Adipocyte (in vitro differentiated cells): Measurements from ENCODE around the gene IFIT1B.
"Not testable (repeated sequence)": the region's sequence is repeated elsewhere in the genome, so short reads cannot be mapped to it uniquely, and the experiment has no call there.

Source experiments
- DNase-seq: peaks from one replicate; pipeline ENCODE4 v3.0.0-alpha.2; 2015; ENCODE audit warnings: low read depth
- H3K27me3 ChIP-seq: replicated peaks from 2 replicates; pipeline ENCODE4 v1.7.0; 2013; ENCODE audit warnings: mild to moderate bottlenecking, low read length, moderate library complexity; ENCODE audit not compliant: control insufficient read depth, insufficient read depth
- H3K36me3 ChIP-seq: 2 replicates; pipeline ENCODE4 v1.7.0; 2013; ENCODE audit warnings: low read length, mild to moderate bottlenecking, moderate library complexity; ENCODE audit not compliant: control insufficient read depth, insufficient read depth, severe bottlenecking
- H3K4me1 ChIP-seq: 2 replicates; pipeline ENCODE4 v1.7.0; 2013; ENCODE audit warnings: mild to moderate bottlenecking, low read length, moderate library complexity; ENCODE audit not compliant: control insufficient read depth, insufficient read depth
- H3K4me3 ChIP-seq: 2 replicates; pipeline ENCODE4 v1.7.0; 2013; ENCODE audit warnings: mild to moderate bottlenecking, low read length, moderate library complexity
- H3K9ac ChIP-seq: 2 replicates; pipeline ENCODE4 v1.7.0; 2013; ENCODE audit warnings: mild to moderate bottlenecking, low read length, moderate library complexity
- H3K9me3 ChIP-seq: 2 replicates; pipeline ENCODE4 v1.7.0; 2013; ENCODE audit warnings: mild to moderate bottlenecking, low read length, moderate library complexity; ENCODE audit not compliant: control insufficient read depth

The IFIT1B gene, protein sequence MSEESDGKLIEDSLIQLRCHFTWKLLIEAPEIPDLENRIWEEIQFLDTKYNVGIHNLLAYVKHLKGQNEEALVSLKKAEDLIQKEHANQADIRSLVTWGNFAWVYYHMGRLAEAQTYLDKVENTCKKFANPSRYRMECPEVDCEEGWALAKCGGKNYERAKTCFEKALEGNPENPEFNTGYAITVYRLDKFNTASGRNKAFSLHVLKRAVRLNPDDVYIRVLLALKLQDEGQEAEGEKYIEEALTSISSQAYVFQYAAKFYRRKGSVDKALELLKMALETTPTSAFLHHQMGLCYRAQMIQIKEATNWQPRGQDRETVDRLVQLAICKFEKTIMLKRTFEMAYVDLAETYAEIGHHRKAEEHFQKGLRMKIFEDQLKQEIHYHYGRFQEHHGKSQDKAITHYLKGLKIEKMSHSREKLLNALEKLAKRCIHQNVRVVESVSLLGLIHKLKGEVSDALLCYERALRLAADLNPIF

DNA sequence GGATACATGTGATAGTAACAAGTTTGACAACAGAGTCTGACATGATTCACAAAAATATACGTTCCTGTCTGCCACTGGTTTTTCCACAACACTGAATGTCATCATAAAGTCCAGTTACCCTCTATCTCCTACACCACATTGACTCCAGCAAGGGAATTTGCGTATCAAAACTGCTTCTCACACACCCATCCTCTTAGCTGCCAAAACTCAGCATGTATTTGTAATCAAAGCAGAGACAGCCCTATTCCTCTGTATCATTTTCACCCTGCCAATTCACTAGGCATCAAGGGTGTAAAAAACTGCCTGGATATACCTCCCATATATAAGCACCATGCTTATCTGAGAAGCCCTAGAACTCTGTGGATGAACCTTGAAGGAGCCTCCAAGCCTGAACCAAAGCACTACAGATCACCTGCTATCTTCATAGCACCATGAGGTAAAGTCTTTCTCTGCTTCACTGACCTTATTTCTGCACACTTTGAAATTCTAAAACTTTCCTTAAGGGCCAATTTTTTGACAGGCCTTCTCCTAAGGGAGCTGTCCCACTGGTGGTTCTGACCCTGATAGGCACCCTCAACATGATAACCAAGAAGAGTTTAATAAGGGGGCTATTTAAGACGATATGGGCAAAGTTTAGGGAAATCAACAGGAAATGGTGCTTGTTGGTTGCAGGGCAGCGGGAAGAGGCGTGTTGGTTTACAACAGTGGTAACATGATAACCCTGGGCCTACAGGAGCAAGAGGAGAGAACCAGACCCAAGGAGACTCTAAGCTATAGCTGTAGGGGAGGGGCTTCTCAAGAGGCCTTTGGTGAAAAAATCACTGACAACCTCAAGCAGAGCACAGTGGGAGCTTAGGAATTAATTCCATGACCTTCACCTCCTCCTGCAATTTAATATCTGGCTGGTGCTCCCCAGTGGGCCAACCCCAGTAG is at the start of gene IFIT1B:
TSS of gene IFIT1B (plus strand) at position 352 of the 933 bp plus-strand sequence. CDS start at position 432, 80 bp downstream.
- Histone ChIP-seq H3K36me3 (no peaks in the 10 kb centered on the region), H3K27me3 (no peaks in the 10 kb centered on the region), H3K9me3 (no peaks in the 10 kb centered on the region), H3K4me1 (peaks cover 19% of the 10 kb centered on the region), H3K4me3 (no peak within 1 kb of the TSS), H3K9ac (no peak within 1 kb of the TSS)
- DNase-seq, result no peak

DNA sequence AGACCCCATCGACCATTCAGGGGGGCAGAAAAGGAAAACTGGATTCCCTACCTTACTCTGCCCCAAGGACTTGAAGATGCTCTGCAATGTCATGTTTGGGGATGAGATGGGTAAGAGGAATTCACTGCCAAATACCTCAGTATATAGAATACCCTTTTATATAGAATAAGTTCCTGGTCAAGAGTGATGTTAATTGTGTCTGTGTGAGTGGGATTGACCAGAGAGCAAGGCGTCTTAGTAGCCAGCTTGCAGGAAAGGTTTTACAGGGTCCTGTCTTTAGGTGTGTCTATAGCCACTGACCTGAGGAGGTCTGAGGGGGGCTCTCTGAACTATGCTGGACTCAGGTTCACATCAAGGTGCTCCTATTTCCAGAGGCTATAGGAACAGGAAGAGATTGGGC is 48.7 kb upstream of the IFIT1B start:
- no peaks in the 10 kb centered on the region for H3K27me3 ChIP-seq
- no peaks in the 10 kb centered on the region for H3K9me3 ChIP-seq
- H3K9ac ChIP-seq, result peak overlapping the region; percentile 88
- H3K4me3 ChIP-seq, result peak overlapping the region; percentile 84
- peaks cover 34% of the 10 kb centered on the region for H3K4me1 ChIP-seq
- no peaks in the 10 kb centered on the region for H3K36me3 ChIP-seq
- DNase-seq, result no peak

DNA sequence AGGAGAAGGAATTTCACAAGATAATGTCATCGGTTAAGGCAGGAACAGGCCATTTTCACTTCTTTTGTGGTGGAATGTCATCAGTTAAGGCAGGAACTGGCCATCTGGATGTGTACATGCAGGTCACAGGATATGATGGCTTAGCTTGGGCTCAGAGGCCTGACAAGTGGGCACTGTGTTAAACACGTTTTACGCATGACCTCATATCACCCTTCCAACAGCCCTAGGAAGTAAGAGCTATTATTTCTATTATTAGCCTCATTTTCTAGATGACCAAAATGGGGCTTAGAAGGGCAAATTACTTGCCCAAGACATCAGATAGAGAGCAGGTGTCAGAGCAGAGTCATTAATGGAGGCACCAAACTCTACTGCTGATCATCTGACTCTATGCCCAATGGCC is 47.8 kb upstream of the IFIT1B start:
- DNase-seq, result not testable (repeated sequence)
- peaks cover 41% of the 10 kb centered on the region for H3K4me1 ChIP-seq

DNA sequence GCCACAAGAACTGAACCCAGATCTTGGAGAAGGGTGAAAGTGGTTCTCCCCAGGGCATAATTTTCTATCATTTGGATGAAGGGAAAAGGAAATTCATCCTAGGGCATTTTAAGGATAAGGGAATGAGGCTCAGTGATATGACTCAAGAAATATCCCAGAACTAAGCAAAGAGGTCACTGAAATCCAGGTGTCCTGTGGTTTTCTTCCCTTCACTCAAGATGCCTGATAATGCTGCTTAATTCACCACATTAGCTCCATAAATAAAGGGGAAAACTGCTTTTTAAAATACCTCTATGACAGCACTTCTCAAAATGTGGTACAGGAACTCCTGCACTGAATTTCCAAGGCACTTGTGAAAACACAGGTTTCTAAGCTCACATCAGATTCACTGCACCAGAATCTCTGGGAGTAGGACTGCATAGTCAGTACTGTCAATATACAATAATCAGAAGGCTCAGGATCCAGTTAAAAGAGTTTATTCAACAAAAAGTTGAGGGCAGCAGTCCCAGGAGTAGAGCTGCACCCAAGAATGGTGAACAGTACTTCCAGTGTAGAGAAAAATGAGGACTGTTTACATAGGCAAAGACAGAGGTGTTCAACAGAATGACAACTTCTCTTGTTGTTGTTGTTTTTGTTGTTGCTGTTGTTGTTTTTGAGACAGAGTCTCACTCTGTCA is 47.2 kb upstream of the IFIT1B start:
- no peak for DNase-seq
- Histone ChIP-seq H3K9ac (no peak overlapping the region), H3K36me3 (no peaks in the 10 kb centered on the region), H3K27me3 (no peaks in the 10 kb centered on the region), H3K4me1 (peaks cover 47% of the 10 kb centered on the region), H3K4me3 (no peak overlapping the region), H3K9me3 (no peaks in the 10 kb centered on the region)

More for the DNA sequence above, 47.8 kb upstream of the IFIT1B start:
- not testable (repeated sequence) for H3K36me3 ChIP-seq, H3K9me3 ChIP-seq, H3K9ac ChIP-seq, H3K27me3 ChIP-seq, H3K4me3 ChIP-seq

DNA sequence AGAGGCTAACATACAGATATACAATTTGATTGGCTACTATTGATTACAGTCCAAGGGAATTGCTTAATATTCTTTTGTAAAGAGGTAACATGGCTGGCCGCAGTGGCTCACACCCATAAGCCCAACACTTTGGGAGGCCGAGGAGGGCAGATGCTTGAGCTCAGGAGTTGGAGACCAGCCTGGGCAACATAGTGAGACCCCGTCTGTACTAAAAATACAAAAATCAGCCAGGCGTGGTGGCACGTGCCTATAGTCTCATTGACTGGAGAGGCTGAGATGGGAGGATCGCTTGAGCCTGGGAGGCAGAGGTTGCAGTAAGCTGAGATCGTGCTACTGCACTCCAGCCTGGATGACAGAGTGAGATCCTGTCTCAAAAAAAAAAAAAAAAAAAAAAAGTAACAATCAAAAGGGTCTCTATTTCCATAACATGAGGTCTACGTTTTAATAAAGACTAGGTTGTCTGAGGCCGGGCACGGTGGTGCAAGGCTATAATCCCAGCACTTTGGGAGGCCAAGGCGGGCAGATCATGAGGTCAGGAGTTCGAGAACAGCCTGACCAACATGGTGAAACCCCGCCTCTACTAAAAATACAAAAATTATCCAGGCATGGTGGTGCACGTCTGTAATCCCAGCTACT is 46.3 kb upstream of the IFIT1B start:
- peak overlapping the region; percentile 84 for H3K9ac ChIP-seq
- not testable (repeated sequence) for DNase-seq, H3K27me3 ChIP-seq, H3K36me3 ChIP-seq, H3K9me3 ChIP-seq
- peaks cover 46% of the 10 kb centered on the region for H3K4me1 ChIP-seq
- peak overlapping the region; percentile 83 for H3K4me3 ChIP-seq

DNA sequence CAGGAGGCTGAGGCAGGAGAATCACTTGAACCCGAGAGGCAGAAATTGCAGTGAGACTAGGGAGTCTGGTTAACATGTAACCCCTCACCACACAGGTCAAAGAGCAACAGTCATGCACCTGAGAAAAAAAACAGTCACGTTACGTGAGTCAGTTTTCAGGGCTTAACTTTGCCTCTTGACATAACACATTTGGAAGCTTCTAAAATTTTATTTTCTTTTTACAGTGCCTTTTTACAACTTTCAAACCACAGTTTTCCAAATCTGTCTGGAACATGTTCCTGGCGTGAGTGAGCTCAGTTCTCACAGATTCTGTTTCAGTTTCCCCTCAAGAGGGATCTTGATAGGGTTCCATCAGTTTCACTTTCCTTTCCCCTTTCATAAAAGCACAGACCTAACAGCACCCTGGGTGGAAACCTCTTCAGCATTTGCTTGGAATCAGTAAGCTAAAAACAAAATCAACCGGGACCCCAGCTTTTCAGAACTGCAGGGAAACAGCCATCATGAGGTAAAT is 45.7 kb upstream of the IFIT1B start:
- peak overlapping the region; percentile 83 for H3K4me3 ChIP-seq
- no peaks in the 10 kb centered on the region for H3K27me3 ChIP-seq
- DNase-seq, result peak; percentile 84
- peaks cover 42% of the 10 kb centered on the region for H3K4me1 ChIP-seq
- no peaks in the 10 kb centered on the region for H3K36me3 ChIP-seq
- H3K9ac ChIP-seq, result peak overlapping the region; percentile 84
- no peaks in the 10 kb centered on the region for H3K9me3 ChIP-seq

DNA sequence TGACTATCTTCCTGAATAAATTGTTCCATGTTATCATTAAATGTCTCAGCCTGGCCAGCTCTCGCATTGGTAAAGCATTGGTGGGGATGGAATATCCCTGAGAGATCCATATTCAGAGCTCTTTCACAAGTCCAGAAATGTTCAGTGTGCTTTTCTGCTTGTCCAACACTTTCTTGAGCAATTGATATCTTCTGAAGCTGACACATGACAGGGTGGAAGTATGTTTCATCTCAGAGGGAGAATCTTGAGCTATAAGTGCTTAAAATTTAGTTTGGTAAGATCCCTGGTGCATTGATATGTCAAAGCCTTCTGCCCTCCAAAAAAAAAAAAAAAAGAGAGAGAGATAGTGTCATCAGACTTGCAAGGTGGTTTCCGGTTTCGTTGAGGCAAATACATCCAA is 42.6 kb upstream of the IFIT1B start:
- H3K4me1 ChIP-seq, result peaks cover 36% of the 10 kb centered on the region
- no peak for DNase-seq
- H3K27me3 ChIP-seq, result no peaks in the 10 kb centered on the region
- H3K36me3 ChIP-seq, result peaks cover 23% of the 10 kb centered on the region
- no peak overlapping the region for H3K9ac ChIP-seq
- no peak overlapping the region for H3K4me3 ChIP-seq
- H3K9me3 ChIP-seq, result no peaks in the 10 kb centered on the region

DNA sequence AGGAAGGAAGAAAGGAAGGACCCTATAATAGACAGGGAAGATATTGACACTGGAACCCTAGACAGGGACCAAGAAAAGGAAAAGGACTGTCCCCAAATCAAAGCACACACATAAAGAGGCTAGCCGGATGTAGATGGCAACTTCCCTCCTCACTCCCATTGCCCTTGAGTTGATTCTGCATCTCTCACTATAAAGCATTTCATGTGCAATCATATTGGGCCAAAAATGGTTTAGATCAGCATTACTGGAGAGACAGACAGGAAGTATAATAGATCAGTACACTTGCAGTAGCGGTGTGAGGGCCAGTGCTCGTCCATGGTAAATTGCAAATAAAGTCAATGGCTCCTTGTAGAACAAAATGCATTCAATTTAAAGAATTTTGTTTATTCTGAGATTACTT is 41.6 kb upstream of the IFIT1B start:
- no peaks in the 10 kb centered on the region for H3K9me3 ChIP-seq
- H3K9ac ChIP-seq, result no peak overlapping the region
- H3K36me3 ChIP-seq, result peaks cover 30% of the 10 kb centered on the region
- H3K27me3 ChIP-seq, result no peaks in the 10 kb centered on the region
- peaks cover 36% of the 10 kb centered on the region for H3K4me1 ChIP-seq
- no peak for DNase-seq
- no peak overlapping the region for H3K4me3 ChIP-seq

DNA sequence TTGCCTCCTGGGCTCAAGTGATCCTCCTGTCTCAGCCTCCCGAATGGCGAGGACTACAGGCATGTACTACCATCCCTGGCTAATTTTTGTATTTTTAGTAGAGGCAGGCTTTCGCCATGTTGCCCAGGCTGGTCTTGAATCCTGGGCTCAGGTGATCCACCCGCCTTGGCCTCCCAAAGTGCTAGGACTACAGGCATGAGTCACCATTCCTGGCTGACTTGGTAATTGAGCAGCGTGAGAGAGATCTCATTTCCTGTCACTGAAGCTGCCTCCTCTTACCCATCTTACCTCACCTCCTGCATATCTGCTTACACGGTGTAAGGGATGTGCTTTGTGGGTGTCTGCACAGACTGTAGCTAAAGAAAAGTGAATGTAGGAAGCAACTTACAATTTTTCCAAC is 40.4 kb upstream of the IFIT1B start:
- H3K36me3 ChIP-seq, result peaks cover 30% of the 10 kb centered on the region
- no peaks in the 10 kb centered on the region for H3K27me3 ChIP-seq
- H3K4me1 ChIP-seq, result peaks cover 31% of the 10 kb centered on the region
- no peak for DNase-seq
- no peaks in the 10 kb centered on the region for H3K9me3 ChIP-seq
- no peak overlapping the region for H3K4me3 ChIP-seq
- H3K9ac ChIP-seq, result no peak overlapping the region

DNA sequence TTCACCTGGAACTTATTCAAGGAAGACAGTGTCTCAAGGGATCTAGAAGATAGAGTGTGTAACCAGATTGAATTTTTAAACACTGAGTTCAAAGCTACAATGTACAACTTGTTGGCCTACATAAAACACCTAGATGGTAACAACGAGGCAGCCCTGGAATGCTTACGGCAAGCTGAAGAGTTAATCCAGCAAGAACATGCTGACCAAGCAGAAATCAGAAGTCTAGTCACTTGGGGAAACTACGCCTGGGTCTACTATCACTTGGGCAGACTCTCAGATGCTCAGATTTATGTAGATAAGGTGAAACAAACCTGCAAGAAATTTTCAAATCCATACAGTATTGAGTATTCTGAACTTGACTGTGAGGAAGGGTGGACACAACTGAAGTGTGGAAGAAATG is 39.1 kb upstream of the IFIT1B start:
- Histone ChIP-seq H3K27me3 (no peaks in the 10 kb centered on the region), H3K9ac (no peak overlapping the region), H3K4me1 (peaks cover 28% of the 10 kb centered on the region), H3K36me3 (peaks cover 30% of the 10 kb centered on the region), H3K4me3 (no peak overlapping the region), H3K9me3 (no peaks in the 10 kb centered on the region)
- DNase-seq, result no peak
